ENCODE measurements around the gene FBXW7. TPM values are rescaled to one million over a fixed set of nuclear protein-coding genes. Genes with fewer than 3 reads are reported as not detected.

Gene FBXW7
- total RNA-seq, 2 experiments from 2014 or later, result 26.7 to 29.2 TPM

- CTCF ChIA-PET, result interaction anchor here (0.7 kb wide), 1 partner anchor 200 kb away, joined by 3 read pairs; no protein-coding TSS in a partner anchor
- no peaks in the 10 kb centered on the region for H3K4me1 Mint-ChIP-seq (ENCODE audit: low read depth)
- H3K36me3 Mint-ChIP-seq (ENCODE audit: low read depth), result no peaks in the 10 kb centered on the region
- no peak for DNase-seq
- H3K27ac Mint-ChIP-seq, result no peak overlapping the region
- intact Hi-C loops (cut with micrococcal nuclease), result no loop called here
- no peaks in the 10 kb centered on the region for H3K9me3 Mint-ChIP-seq
- H3K27me3 Mint-ChIP-seq (ENCODE audit: low read depth), result no peaks in the 10 kb centered on the region
- H3K4me3 Mint-ChIP-seq, result no peak overlapping the region
These were observed 229.4 kb downstream of the FBXW7 start for GRCh38 chr4:152306541-152306940.

- no peak overlapping the region for H3K27ac Mint-ChIP-seq
- intact Hi-C loops (cut with micrococcal nuclease), result no loop called here
- no peaks in the 10 kb centered on the region for H3K9me3 Mint-ChIP-seq
- no peaks in the 10 kb centered on the region for H3K36me3 Mint-ChIP-seq (ENCODE audit: low read depth)
- no peak for DNase-seq
- no peaks in the 10 kb centered on the region for H3K4me1 Mint-ChIP-seq (ENCODE audit: low read depth)
- CTCF ChIA-PET, result no interaction called here
- no peak overlapping the region for H3K4me3 Mint-ChIP-seq
- H3K27me3 Mint-ChIP-seq (ENCODE audit: low read depth), result no peaks in the 10 kb centered on the region
These were observed 231.7 kb downstream of the FBXW7 start for GRCh38 chr4:152304220-152304619.

- CTCF ChIA-PET, result no interaction called here
- no peak overlapping the region for H3K4me3 Mint-ChIP-seq
These were observed 234.5 kb downstream of the FBXW7 start for GRCh38 chr4:152301381-152301780.

GRCh38 chr4:152299553-152299952 is 236.3 kb downstream of the FBXW7 start:
- H3K27me3 Mint-ChIP-seq (ENCODE audit: low read depth), result no peaks in the 10 kb centered on the region
- H3K36me3 Mint-ChIP-seq (ENCODE audit: low read depth), result no peaks in the 10 kb centered on the region
- intact Hi-C loops (cut with micrococcal nuclease), result no loop called here
- no peak for DNase-seq
- no peaks in the 10 kb centered on the region for H3K9me3 Mint-ChIP-seq
- no peak overlapping the region for H3K27ac Mint-ChIP-seq
- H3K4me3 Mint-ChIP-seq, result no peak overlapping the region
- CTCF ChIA-PET, result interaction anchor here (0.7 kb wide), 1 partner anchor 217 kb away, joined by 3 read pairs; no protein-coding TSS in a partner anchor
- no peaks in the 10 kb centered on the region for H3K4me1 Mint-ChIP-seq (ENCODE audit: low read depth)

More at GRCh38 chr4:152301381-152301780, 234.5 kb downstream of the FBXW7 start:
- DNase-seq, result no peak
- H3K9me3 Mint-ChIP-seq, result no peaks in the 10 kb centered on the region
- no peaks in the 10 kb centered on the region for H3K27me3 Mint-ChIP-seq (ENCODE audit: low read depth)
- H3K27ac Mint-ChIP-seq, result no peak overlapping the region
- no peaks in the 10 kb centered on the region for H3K36me3 Mint-ChIP-seq (ENCODE audit: low read depth)
- H3K4me1 Mint-ChIP-seq (ENCODE audit: low read depth), result no peaks in the 10 kb centered on the region
- intact Hi-C loops (cut with micrococcal nuclease), result no loop called here

GRCh38 chr4:152296386-152296785 is 239.5 kb downstream of the FBXW7 start:
- DNase-seq, result no peak
- Mint-ChIP-seq H3K4me1 (ENCODE audit: low read depth) (no peaks in the 10 kb centered on the region), H3K4me3 (no peak overlapping the region), H3K9me3 (no peaks in the 10 kb centered on the region), H3K36me3 (ENCODE audit: low read depth) (no peaks in the 10 kb centered on the region), H3K27ac (no peak overlapping the region), H3K27me3 (ENCODE audit: low read depth) (no peaks in the 10 kb centered on the region)
- intact Hi-C loops (cut with micrococcal nuclease), result no loop called here
- CTCF ChIA-PET, result interaction anchor here (0.6 to 1.1 kb wide), 2 partner anchors 19 to 529 kb away, joined by 4 read pairs; no protein-coding TSS in a partner anchor

- no peaks in the 10 kb centered on the region for H3K36me3 Mint-ChIP-seq (ENCODE audit: low read depth)
- no peak overlapping the region for H3K27ac Mint-ChIP-seq
- H3K4me3 Mint-ChIP-seq, result no peak overlapping the region
- no peaks in the 10 kb centered on the region for H3K4me1 Mint-ChIP-seq (ENCODE audit: low read depth)
- DNase-seq, result no peak
- H3K9me3 Mint-ChIP-seq, result no peaks in the 10 kb centered on the region
- intact Hi-C loops (cut with micrococcal nuclease), result no loop called here
- CTCF ChIA-PET, result no interaction called here
- H3K27me3 Mint-ChIP-seq (ENCODE audit: low read depth), result no peaks in the 10 kb centered on the region
These were observed 241.1 kb downstream of the FBXW7 start for GRCh38 chr4:152294765-152295164.

GRCh38 chr4:152294331-152294730 is 241.6 kb downstream of the FBXW7 start:
- CTCF ChIA-PET, result no interaction called here
- Mint-ChIP-seq H3K27ac (no peak overlapping the region), H3K9me3 (no peaks in the 10 kb centered on the region), H3K4me1 (ENCODE audit: low read depth) (no peaks in the 10 kb centered on the region), H3K4me3 (no peak overlapping the region), H3K27me3 (ENCODE audit: low read depth) (no peaks in the 10 kb centered on the region), H3K36me3 (ENCODE audit: low read depth) (no peaks in the 10 kb centered on the region)
- intact Hi-C loops (cut with micrococcal nuclease), result no loop called here
- DNase-seq, result no peak

- Mint-ChIP-seq H3K36me3 (ENCODE audit: low read depth) (no peaks in the 10 kb centered on the region), H3K27me3 (ENCODE audit: low read depth) (no peaks in the 10 kb centered on the region), H3K27ac (no peak overlapping the region), H3K4me1 (ENCODE audit: low read depth) (no peaks in the 10 kb centered on the region), H3K9me3 (no peaks in the 10 kb centered on the region), H3K4me3 (no peak overlapping the region)
- CTCF ChIA-PET, result interaction anchor here (0.6 kb wide), 1 partner anchor 191 kb away, joined by 3 read pairs; no protein-coding TSS in a partner anchor
- DNase-seq, result no peak
- intact Hi-C loops (cut with micrococcal nuclease), result no loop called here
These were observed 242.4 kb downstream of the FBXW7 start for GRCh38 chr4:152293527-152293926.

- no peaks in the 10 kb centered on the region for H3K27me3 Mint-ChIP-seq (ENCODE audit: low read depth)
- H3K36me3 Mint-ChIP-seq (ENCODE audit: low read depth), result no peaks in the 10 kb centered on the region
- CTCF ChIA-PET, result interaction anchor here (0.9 kb wide), 1 partner anchor 210 kb away, joined by 3 read pairs; no protein-coding TSS in a partner anchor
- intact Hi-C loops (cut with micrococcal nuclease), result no loop called here
- no peaks in the 10 kb centered on the region for H3K9me3 Mint-ChIP-seq
- H3K4me3 Mint-ChIP-seq, result no peak overlapping the region
- no peaks in the 10 kb centered on the region for H3K4me1 Mint-ChIP-seq (ENCODE audit: low read depth)
- DNase-seq, result no peak
- H3K27ac Mint-ChIP-seq, result no peak overlapping the region
These were observed 245.4 kb downstream of the FBXW7 start for GRCh38 chr4:152290366-152290921.

GRCh38 chr4:152289941-152290340 is 246.0 kb downstream of the FBXW7 start:
- CTCF ChIA-PET, result interaction anchor here (0.9 kb wide), 1 partner anchor 211 kb away, joined by 3 read pairs; no protein-coding TSS in a partner anchor
- DNase-seq, result no peak

GRCh38 chr4:152289541-152289940 is 246.4 kb downstream of the FBXW7 start:
- intact Hi-C loops (cut with micrococcal nuclease), result no loop called here
- CTCF ChIA-PET, result no interaction called here
- H3K36me3 Mint-ChIP-seq (ENCODE audit: low read depth), result no peaks in the 10 kb centered on the region
- no peak overlapping the region for H3K4me3 Mint-ChIP-seq
- H3K27ac Mint-ChIP-seq, result no peak overlapping the region
- H3K4me1 Mint-ChIP-seq (ENCODE audit: low read depth), result no peaks in the 10 kb centered on the region
- H3K9me3 Mint-ChIP-seq, result no peaks in the 10 kb centered on the region
- H3K27me3 Mint-ChIP-seq (ENCODE audit: low read depth), result no peaks in the 10 kb centered on the region
- no peak for DNase-seq

More at GRCh38 chr4:152289941-152290340, 246.0 kb downstream of the FBXW7 start:
- Mint-ChIP-seq H3K4me3 (no peak overlapping the region), H3K4me1 (ENCODE audit: low read depth) (no peaks in the 10 kb centered on the region), H3K27me3 (ENCODE audit: low read depth) (no peaks in the 10 kb centered on the region), H3K9me3 (no peaks in the 10 kb centered on the region), H3K27ac (no peak overlapping the region), H3K36me3 (ENCODE audit: low read depth) (no peaks in the 10 kb centered on the region)
- intact Hi-C loops (cut with micrococcal nuclease), result no loop called here

- intact Hi-C loops (cut with micrococcal nuclease), result no loop called here
- H3K4me1 Mint-ChIP-seq (ENCODE audit: low read depth), result peaks cover 22% of the 10 kb centered on the region
- H3K27ac Mint-ChIP-seq, result no peak overlapping the region
These were observed 252.0 kb downstream of the FBXW7 start for GRCh38 chr4:152283801-152284470.

GRCh38 chr4:152281822-152282221 is 254.1 kb downstream of the FBXW7 start:
- H3K27ac Mint-ChIP-seq, result peak overlapping the region; percentile 23
- CTCF ChIA-PET, result no interaction called here
- H3K27me3 Mint-ChIP-seq (ENCODE audit: low read depth), result no peaks in the 10 kb centered on the region

More at GRCh38 chr4:152283801-152284470, 252.0 kb downstream of the FBXW7 start:
- CTCF ChIA-PET, result no interaction called here
- no peaks in the 10 kb centered on the region for H3K27me3 Mint-ChIP-seq (ENCODE audit: low read depth)
- no peak overlapping the region for H3K4me3 Mint-ChIP-seq
- no peaks in the 10 kb centered on the region for H3K36me3 Mint-ChIP-seq (ENCODE audit: low read depth)
- DNase-seq, result no peak
- H3K9me3 Mint-ChIP-seq, result no peaks in the 10 kb centered on the region

More at GRCh38 chr4:152281822-152282221, 254.1 kb downstream of the FBXW7 start:
- intact Hi-C loops (cut with micrococcal nuclease), result no loop called here
- no peak for DNase-seq
- peaks cover 27% of the 10 kb centered on the region for H3K4me1 Mint-ChIP-seq (ENCODE audit: low read depth)
- H3K4me3 Mint-ChIP-seq, result no peak overlapping the region
- H3K36me3 Mint-ChIP-seq (ENCODE audit: low read depth), result no peaks in the 10 kb centered on the region
- no peaks in the 10 kb centered on the region for H3K9me3 Mint-ChIP-seq

Measured in activated naive CD4-positive, alpha-beta T cell treated with anti-CD3 and anti-CD28 coated beads for 36 hours (primary cell).